Naive thymus-derived CD8-positive, alpha-beta T cell (primary cell): Measurements from ENCODE around the gene DSCAM. TPM values are rescaled to one million over a fixed set of nuclear protein-coding genes. Genes with fewer than 3 reads are reported as not detected.

ENCODE experiments used
- ATAC-seq, 2 donors: fragments of 150-1000 bp; cut with Tn5 transposase in 1 of 2; sonication (Bioruptor Pico), chemical (Tn5 transposase) in 1 of 2; 1 replicate in 1 of 2; 2 replicates in 1 of 2; pipeline ENCODE4 v1.10.0; 2021; ENCODE audit warnings: mild to moderate bottlenecking in 2 of 2, moderate library complexity in 2 of 2
- POLR2A ChIA-PET: fragments of 350-600 bp; sonication (Branson Sonifier 250); formaldehyde crosslinking; loops from one replicate; lab custom pipeline; 2021; ENCODE audit warnings: antibody characterized with exemption; lab: Charles Lee
- DNase-seq, 10 donors: peaks; one replicate each; pipeline versions ENCODE4 v3.0.0 to v3.0.0-alpha.2; 2020 to 2022
- H3K27ac Mint-ChIP-seq, 10 donors: one replicate each; pipeline ENCODE4 v1.8.0; 2020 to 2022; ENCODE audit warnings: mild to moderate bottlenecking in 10 of 10, mixed read lengths in 10 of 10, moderate library complexity in 4 of 10, inconsistent platforms in 1 of 10
- H3K27me3 Mint-ChIP-seq, 5 donors: one replicate each; pipeline ENCODE4 v1.8.0; 2021 to 2022; ENCODE audit warnings: mixed read lengths in 5 of 5
- H3K36me3 Mint-ChIP-seq, 3 donors: one replicate each; pipeline ENCODE4 v1.8.0; 2020 to 2022; ENCODE audit warnings: mixed read lengths in 3 of 3, mild to moderate bottlenecking in 2 of 3, inconsistent platforms in 1 of 3
- H3K4me1 Mint-ChIP-seq, 4 donors: one replicate each; pipeline ENCODE4 v1.8.0; 2021 to 2022; ENCODE audit warnings: mixed read lengths in 4 of 4
- H3K4me3 Mint-ChIP-seq, 10 donors: one replicate each; pipeline ENCODE4 v1.8.0; 2020 to 2022; ENCODE audit warnings: mild to moderate bottlenecking in 10 of 10, mixed read lengths in 10 of 10, moderate library complexity in 6 of 10, inconsistent platforms in 1 of 10
- H3K9me3 Mint-ChIP-seq, 9 donors: one replicate each; pipeline ENCODE4 v1.8.0; 2020 to 2022; ENCODE audit warnings: mixed read lengths in 9 of 9, mild to moderate bottlenecking in 3 of 9, inconsistent platforms in 1 of 9, moderate library complexity in 1 of 9
- polyA plus RNA-seq, 3 donors: library from polyadenylated mRNA; unstranded; fragments of 300-500 nt; fragmentation: Illumina TruSeq; gene quantifications; one replicate each; pipeline ENCODE4 v1.2.3, GENCODE V29; 2021
- total RNA-seq, 8 experiments: library from RNA in 2 of 8; stranded (reverse) in 2 of 8; gene quantifications; one replicate each; pipeline ENCODE4 v1.2.3 and lab custom pipeline; 2021 to 2026

The DSCAM gene
- total and polyA plus RNA-seq, 5 experiments from 2014 or later, result not detected

- peaks cover 0 to 2% (median 0%) of the 10 kb centered on the region in 3 donors for H3K36me3 Mint-ChIP-seq
- no peak overlapping the region for H3K4me3 Mint-ChIP-seq
- POLR2A ChIA-PET, result no interaction called here
- no peaks in the 10 kb centered on the region for H3K4me1 Mint-ChIP-seq
- peaks cover 5 to 45% (median 11%) of the 10 kb centered on the region in 5 donors for H3K27me3 Mint-ChIP-seq
- DNase-seq (no peak), ATAC-seq (no peak)
- peaks cover 0 to 25% (median 0%) of the 10 kb centered on the region in 9 donors for H3K9me3 Mint-ChIP-seq
- H3K27ac Mint-ChIP-seq, result no peak overlapping the region
Observed at GRCh38 chr21:40757366-40757765, 89.6 kb downstream of the DSCAM start.

- H3K9me3 Mint-ChIP-seq, result peaks cover 0 to 9% (median 0%) of the 10 kb centered on the region in 9 donors
Observed at GRCh38 chr21:40754466-40754865, 92.5 kb downstream of the DSCAM start.

DNA sequence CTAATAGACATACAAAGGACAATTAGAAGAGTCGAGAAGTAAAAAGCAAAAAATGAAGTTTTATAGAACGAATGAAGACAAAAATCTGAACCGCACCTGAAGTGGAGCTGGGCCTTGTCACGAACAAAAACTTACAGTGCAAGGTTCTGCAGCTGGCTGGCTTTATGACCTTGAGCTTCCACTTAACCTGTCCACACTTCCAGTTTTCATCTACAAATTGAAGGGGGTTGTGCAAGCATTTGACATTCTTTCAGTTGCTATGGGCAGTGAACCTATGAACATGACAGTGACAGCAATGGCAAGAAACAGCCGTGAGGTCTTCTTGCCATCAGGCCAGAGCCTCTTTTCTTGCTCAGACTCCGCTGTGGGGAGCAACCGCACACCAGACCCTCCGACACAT is 93.2 kb downstream of the DSCAM start:
- H3K27ac Mint-ChIP-seq, result no peak overlapping the region
- POLR2A ChIA-PET, result no interaction called here
- no peaks in the 10 kb centered on the region for H3K4me1 Mint-ChIP-seq
- H3K9me3 Mint-ChIP-seq, result peaks cover 0 to 9% (median 0%) of the 10 kb centered on the region in 9 donors
- ATAC-seq (no peak), DNase-seq (no peak)
- H3K27me3 Mint-ChIP-seq, result peaks cover 2 to 29% (median 6%) of the 10 kb centered on the region in 5 donors
- no peak overlapping the region for H3K4me3 Mint-ChIP-seq
- peaks cover 0 to under 1% (median 0%) of the 10 kb centered on the region in 3 donors for H3K36me3 Mint-ChIP-seq

More at GRCh38 chr21:40754466-40754865, 92.5 kb downstream of the DSCAM start:
- Mint-ChIP-seq H3K4me3 (no peak overlapping the region), H3K27me3 (peaks cover 2 to 29% (median 9%) of the 10 kb centered on the region in 5 donors), H3K36me3 (peaks cover 0 to 2% (median 0%) of the 10 kb centered on the region in 3 donors), H3K27ac (no peak overlapping the region), H3K4me1 (no peaks in the 10 kb centered on the region)
- ATAC-seq (no peak), DNase-seq (no peak)
- POLR2A ChIA-PET, result no interaction called here

GRCh38 chr21:40752125-40752524 is 94.8 kb downstream of the DSCAM start:
- no peak overlapping the region for H3K27ac Mint-ChIP-seq
- DNase-seq (no peak), ATAC-seq (no peak)
- peaks cover 0 to 9% (median 0%) of the 10 kb centered on the region in 9 donors for H3K9me3 Mint-ChIP-seq
- no peak overlapping the region for H3K4me3 Mint-ChIP-seq
- no peaks in the 10 kb centered on the region for H3K36me3 Mint-ChIP-seq
- POLR2A ChIA-PET, result no interaction called here
- peaks cover 2 to 18% (median 5%) of the 10 kb centered on the region in 5 donors for H3K27me3 Mint-ChIP-seq
- no peaks in the 10 kb centered on the region for H3K4me1 Mint-ChIP-seq

- peaks cover 2 to 18% (median 6%) of the 10 kb centered on the region in 5 donors for H3K27me3 Mint-ChIP-seq
- H3K27ac Mint-ChIP-seq, result no peak overlapping the region
- POLR2A ChIA-PET, result no interaction called here
- H3K4me3 Mint-ChIP-seq, result no peak overlapping the region
- no peaks in the 10 kb centered on the region for H3K4me1 Mint-ChIP-seq
- ATAC-seq, result no peak
- no peaks in the 10 kb centered on the region for H3K36me3 Mint-ChIP-seq
- DNase-seq, result no peak
- H3K9me3 Mint-ChIP-seq, result peaks cover 0 to 9% (median 0%) of the 10 kb centered on the region in 9 donors
Observed at GRCh38 chr21:40751221-40751620, 95.7 kb downstream of the DSCAM start.

DNA sequence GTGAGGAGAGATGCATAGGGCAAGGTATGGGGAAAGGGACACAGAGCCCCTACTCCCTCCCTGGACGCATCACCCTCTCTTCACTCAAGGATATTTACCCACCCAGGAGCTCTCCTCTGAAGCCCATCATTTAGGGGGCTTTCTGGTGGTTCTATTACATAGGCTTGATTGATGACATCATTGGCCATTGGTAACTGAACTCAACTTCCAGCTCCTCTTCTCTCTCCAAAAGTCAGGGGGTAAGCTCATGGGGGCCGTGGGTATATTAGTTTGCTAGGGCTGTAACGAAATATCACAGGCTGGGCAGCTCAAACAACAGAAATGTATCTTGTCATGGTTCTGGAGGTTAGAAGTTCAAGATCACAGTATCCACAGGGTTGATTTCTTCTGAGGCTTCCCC is 110.8 kb downstream of the DSCAM start:
- no peaks in the 10 kb centered on the region for H3K4me1 Mint-ChIP-seq
- no peak overlapping the region for H3K4me3 Mint-ChIP-seq
- H3K27ac Mint-ChIP-seq, result no peak overlapping the region
- no peak for ATAC-seq
- H3K36me3 Mint-ChIP-seq, result no peaks in the 10 kb centered on the region
- peaks cover 0 to 22% (median 7%) of the 10 kb centered on the region in 5 donors for H3K27me3 Mint-ChIP-seq
- POLR2A ChIA-PET, result no interaction called here
- DNase-seq, result no peak
- peaks cover 0 to 3% (median 0%) of the 10 kb centered on the region in 9 donors for H3K9me3 Mint-ChIP-seq

DNA sequence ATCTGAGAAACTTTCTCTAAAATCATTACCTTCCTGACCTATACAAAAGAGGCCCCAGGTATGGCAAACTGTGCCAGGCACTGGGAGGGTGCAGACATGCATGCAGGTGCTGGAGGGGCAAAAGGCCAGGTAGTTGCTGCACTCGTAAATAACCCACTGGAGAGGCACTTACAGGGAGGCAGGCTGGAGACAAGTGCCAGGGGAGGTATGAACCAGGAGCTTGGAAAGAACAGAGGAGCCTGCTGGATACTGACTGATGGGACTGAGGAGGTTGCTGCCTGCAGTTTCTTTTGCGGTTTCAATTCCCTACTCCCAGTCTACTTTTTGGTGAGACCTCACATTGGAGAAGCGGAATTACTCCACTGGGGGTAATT is 113.9 kb downstream of the DSCAM start:
- Mint-ChIP-seq H3K9me3 (peaks cover 0 to 3% (median 0%) of the 10 kb centered on the region in 9 donors), H3K4me1 (peaks cover 0 to under 1% (median 0%) of the 10 kb centered on the region in 4 donors), H3K36me3 (no peaks in the 10 kb centered on the region), H3K27ac (no peak overlapping the region), H3K4me3 (no peak overlapping the region), H3K27me3 (peaks cover 0 to 28% (median 4%) of the 10 kb centered on the region in 5 donors)
- no peak for DNase-seq
- POLR2A ChIA-PET, result no interaction called here
- no peak for ATAC-seq

DNA sequence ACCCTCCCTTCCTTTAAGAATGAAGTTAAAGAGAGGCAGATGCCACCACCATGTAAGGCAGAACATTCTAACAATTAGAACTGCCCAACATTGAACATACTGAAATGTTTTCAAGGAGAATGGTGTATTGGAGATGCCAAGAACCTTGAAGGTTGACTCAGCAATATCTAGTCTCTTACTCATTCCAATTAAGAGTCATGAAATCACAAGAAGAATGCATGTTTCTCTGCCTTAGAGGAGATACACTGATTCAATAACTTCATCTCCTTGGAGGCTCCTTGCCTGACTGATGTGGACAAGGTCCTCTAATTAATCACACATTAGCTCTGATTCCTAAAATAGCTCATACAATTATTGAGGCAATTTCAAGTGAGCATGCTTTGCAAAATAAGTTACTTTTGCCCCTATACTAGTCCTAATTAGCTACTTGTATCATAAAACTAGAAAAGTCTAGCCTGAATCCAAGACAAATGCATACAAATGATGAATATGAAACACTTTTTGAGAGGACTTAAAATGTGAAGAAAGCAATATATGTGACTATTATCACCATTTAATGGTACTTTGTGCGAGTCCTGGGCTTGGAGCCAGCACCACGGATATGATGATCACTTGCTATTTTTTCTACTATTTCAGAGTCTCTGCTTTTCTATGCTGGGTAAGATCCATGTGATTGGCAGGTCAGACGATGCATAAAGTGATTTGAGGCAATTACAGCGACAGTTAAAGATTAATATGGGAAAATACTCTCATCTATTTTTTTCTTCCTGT is 114.5 kb downstream of the DSCAM start:
- DNase-seq (no peak), ATAC-seq (no peak)
- Mint-ChIP-seq H3K27ac (no peak overlapping the region), H3K36me3 (no peaks in the 10 kb centered on the region), H3K27me3 (peaks cover 0 to 34% (median 6%) of the 10 kb centered on the region in 5 donors), H3K9me3 (peaks cover 0 to 9% (median 2%) of the 10 kb centered on the region in 9 donors), H3K4me1 (peaks cover 0 to 2% (median 0%) of the 10 kb centered on the region in 4 donors), H3K4me3 (no peak overlapping the region)
- POLR2A ChIA-PET, result no interaction called here

DNA sequence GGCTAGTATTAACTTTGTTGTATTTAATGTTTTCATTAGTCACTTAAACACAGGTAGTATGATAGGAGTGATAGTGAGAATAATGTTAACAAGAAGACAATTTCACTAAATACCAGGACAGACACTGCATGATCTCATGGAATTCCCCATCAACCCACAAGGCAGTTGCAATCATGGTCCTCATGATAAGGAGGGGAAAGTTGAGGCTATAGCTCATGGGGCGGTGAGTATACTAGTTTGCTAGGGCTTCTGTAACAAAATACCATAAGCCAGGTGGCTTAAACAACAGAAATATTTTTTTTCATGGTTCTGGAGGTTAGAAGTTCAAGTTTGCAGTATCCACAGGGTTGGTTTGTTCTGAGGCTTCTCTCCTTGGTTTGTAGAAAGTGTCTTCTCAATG is 115.8 kb downstream of the DSCAM start:
- Mint-ChIP-seq H3K4me1 (peaks cover 0 to 2% (median 0%) of the 10 kb centered on the region in 4 donors), H3K27ac (no peak overlapping the region), H3K36me3 (no peaks in the 10 kb centered on the region), H3K4me3 (no peak overlapping the region), H3K9me3 (peaks cover 0 to 12% (median 0%) of the 10 kb centered on the region in 9 donors), H3K27me3 (peaks cover 0 to 33% (median 6%) of the 10 kb centered on the region in 5 donors)
- POLR2A ChIA-PET, result no interaction called here
- DNase-seq (no peak), ATAC-seq (no peak)

- no peak for ATAC-seq
- Mint-ChIP-seq H3K27me3 (peaks cover 0 to 29% (median 6%) of the 10 kb centered on the region in 5 donors), H3K4me1 (peaks cover 0 to 2% (median 0%) of the 10 kb centered on the region in 4 donors), H3K27ac (no peak overlapping the region), H3K36me3 (no peaks in the 10 kb centered on the region), H3K4me3 (no peak overlapping the region), H3K9me3 (peaks cover 0 to 12% (median 0%) of the 10 kb centered on the region in 9 donors)
- no peak for DNase-seq
- POLR2A ChIA-PET, result no interaction called here
Observed at GRCh38 chr21:40730426-40730800, 116.5 kb downstream of the DSCAM start.

DNA sequence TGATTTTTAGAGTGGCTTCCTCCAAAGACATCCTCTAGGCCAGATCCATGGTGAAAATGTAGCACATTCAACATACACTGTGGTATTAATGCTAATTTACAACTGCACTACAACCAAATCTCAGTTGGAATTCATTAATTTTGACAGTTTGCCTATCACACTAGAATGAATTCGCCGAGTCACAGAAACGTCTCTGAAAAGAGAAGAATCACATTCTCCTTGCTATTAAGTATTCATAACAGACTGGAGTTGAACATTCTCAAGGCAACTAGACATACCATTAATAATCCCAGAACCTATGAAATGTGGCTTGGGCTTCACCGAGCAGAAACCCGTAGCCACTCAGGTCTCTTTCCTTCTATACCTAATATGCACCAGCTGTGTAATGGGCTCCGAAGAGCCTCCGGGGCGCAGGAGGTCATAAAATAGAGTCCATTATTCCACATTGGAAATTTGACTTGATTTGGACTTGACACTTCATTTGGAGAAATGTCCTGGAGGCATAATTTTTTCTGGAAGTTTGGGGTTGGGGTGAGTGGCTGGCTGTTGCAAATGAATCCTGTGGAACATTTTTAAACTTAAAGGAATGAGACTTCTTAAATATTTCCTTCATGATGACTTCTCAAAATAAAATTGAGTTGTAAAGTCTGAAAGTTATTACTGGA is 117.1 kb downstream of the DSCAM start:
- DNase-seq, result no peak
- POLR2A ChIA-PET, result no interaction called here
- Mint-ChIP-seq H3K4me1 (peaks cover 0 to 2% (median 0%) of the 10 kb centered on the region in 4 donors), H3K27me3 (peaks cover 0 to 29% (median 6%) of the 10 kb centered on the region in 5 donors), H3K9me3 (peaks cover 0 to 12% (median 0%) of the 10 kb centered on the region in 9 donors), H3K4me3 (no peak overlapping the region), H3K27ac (no peak overlapping the region), H3K36me3 (no peaks in the 10 kb centered on the region)
- ATAC-seq, result no peak

- peaks cover 0 to 10% (median 0%) of the 10 kb centered on the region in 3 donors for H3K36me3 Mint-ChIP-seq
Observed at GRCh38 chr21:40723966-40724365, 123.0 kb downstream of the DSCAM start.

GRCh38 chr21:40723317-40723716 is 123.6 kb downstream of the DSCAM start:
- Mint-ChIP-seq H3K27me3 (peaks cover 0 to 17% (median 3%) of the 10 kb centered on the region in 5 donors), H3K9me3 (peaks cover 3 to 34% (median 11%) of the 10 kb centered on the region in 9 donors), H3K4me3 (no peak overlapping the region), H3K36me3 (peaks cover 0 to 10% (median 0%) of the 10 kb centered on the region in 3 donors), H3K27ac (no peak overlapping the region), H3K4me1 (peaks cover 0 to 2% (median 0%) of the 10 kb centered on the region in 4 donors)
- no peak for DNase-seq
- POLR2A ChIA-PET, result no interaction called here
- ATAC-seq, result no peak

More at GRCh38 chr21:40723966-40724365, 123.0 kb downstream of the DSCAM start:
- no peak for ATAC-seq
- POLR2A ChIA-PET, result no interaction called here
- Mint-ChIP-seq H3K27ac (no peak overlapping the region), H3K4me3 (no peak overlapping the region), H3K27me3 (peaks cover 0 to 16% (median 3%) of the 10 kb centered on the region in 5 donors), H3K9me3 (peaks cover 3 to 33% (median 10%) of the 10 kb centered on the region in 9 donors), H3K4me1 (peaks cover 0 to 2% (median 0%) of the 10 kb centered on the region in 4 donors)
- DNase-seq, result no peak
